Stimulated activated CD8-positive, alpha-beta memory T cell treated with anti-CD3 and anti-CD28 coated beads, Interleukin-7, amount 100 ng/mL, for 24 hours (primary cell): ENCODE measurements around the gene SNCG.

Experiments
- DNase-seq: peaks from one replicate; pipeline ENCODE4 v3.0.0-alpha.2; 2020; ENCODE audit warnings: low read depth

SNCG gene

GRCh38 chr10:86960863-86961434 lies 2.5 kb downstream of the SNCG start:
- DNase-seq = no peak

- no peak for DNase-seq
Measured at GRCh38 chr10:86961481-86962091, 3.2 kb downstream of the SNCG start.

- no peak for DNase-seq
Measured at GRCh38 chr10:86962136-86962980, 4.0 kb downstream of the SNCG start.

- DNase-seq = no peak
Measured at GRCh38 chr10:86962981-86963310, 4.5 kb downstream of the SNCG start.

GRCh38 chr10:86963341-86963919 lies 5.0 kb downstream of the SNCG start:
- DNase-seq = no peak

- DNase-seq = no peak
Measured at GRCh38 chr10:86964061-86964846, 5.9 kb downstream of the SNCG start.

- no peak for DNase-seq
Measured at GRCh38 chr10:86964847-86965190, 6.4 kb downstream of the SNCG start.

GRCh38 chr10:86965986-86966654 lies 7.7 kb downstream of the SNCG start:
- DNase-seq = no peak

GRCh38 chr10:86967481-86967941 lies 9.1 kb downstream of the SNCG start:
- DNase-seq = no peak

DNA sequence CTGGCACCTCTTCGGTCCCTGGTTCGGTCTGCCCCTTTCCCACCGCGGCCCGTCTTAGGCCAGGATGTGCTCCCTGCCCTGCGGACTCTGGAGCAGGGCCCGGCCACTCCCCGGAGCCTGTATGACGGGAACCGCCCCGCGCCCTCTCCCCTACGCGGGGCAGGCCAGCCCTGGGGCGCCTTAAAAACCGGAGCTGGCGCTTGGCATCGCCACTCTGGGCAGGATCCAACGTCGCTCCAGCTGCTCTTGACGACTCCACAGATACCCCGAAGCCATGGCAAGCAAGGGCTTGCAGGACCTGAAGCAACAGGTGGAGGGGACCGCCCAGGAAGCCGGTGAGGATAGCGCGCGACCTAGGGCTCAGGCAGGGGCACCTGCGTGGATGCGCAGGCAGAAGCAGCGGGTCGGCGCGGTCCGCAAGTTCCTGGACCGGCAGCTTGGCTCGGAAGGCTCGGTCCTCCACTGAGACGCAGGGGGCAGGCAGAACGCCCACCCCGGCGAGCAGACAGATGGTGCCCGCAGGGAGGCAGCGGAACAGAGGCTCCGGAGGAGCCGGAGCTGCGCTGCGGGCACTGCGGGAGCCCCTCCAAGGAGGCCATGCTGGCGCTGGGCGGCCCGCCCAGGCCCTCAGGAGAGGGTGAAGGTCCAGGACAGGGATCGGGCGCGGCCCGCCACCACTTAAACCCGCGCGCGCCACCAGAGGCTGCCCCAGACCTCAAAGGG lies 10.0 kb downstream of the SNCG start, which contains the start of gene ADIRF:
ADIRF (plus strand) TSS at position 212 of the 723 bp plus-strand sequence; CDS start at position 275, 63 bp downstream.
- no peak for DNase-seq

DNA sequence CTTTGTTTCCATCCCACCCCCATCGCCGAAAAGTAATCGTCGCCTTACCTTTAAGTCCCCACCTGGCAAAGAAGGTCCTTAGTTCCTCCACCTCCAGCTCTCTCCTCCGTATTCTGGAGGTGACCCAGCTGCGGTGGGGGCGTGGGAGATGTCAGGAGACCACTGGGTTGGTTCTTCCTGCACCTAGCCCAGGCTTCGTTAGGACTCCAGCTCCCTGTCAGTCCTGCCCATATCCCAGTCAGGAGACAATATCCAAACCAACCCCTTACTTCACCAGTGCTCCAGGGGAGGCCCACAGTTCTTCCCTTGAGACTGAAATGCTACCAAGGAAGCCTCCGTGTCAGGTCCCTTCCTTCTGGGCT lies 10.6 kb downstream of the SNCG start:
- no peak for DNase-seq

- no peak for DNase-seq
Measured at GRCh38 chr10:86969421-86970041, 11.1 kb downstream of the SNCG start.

DNA sequence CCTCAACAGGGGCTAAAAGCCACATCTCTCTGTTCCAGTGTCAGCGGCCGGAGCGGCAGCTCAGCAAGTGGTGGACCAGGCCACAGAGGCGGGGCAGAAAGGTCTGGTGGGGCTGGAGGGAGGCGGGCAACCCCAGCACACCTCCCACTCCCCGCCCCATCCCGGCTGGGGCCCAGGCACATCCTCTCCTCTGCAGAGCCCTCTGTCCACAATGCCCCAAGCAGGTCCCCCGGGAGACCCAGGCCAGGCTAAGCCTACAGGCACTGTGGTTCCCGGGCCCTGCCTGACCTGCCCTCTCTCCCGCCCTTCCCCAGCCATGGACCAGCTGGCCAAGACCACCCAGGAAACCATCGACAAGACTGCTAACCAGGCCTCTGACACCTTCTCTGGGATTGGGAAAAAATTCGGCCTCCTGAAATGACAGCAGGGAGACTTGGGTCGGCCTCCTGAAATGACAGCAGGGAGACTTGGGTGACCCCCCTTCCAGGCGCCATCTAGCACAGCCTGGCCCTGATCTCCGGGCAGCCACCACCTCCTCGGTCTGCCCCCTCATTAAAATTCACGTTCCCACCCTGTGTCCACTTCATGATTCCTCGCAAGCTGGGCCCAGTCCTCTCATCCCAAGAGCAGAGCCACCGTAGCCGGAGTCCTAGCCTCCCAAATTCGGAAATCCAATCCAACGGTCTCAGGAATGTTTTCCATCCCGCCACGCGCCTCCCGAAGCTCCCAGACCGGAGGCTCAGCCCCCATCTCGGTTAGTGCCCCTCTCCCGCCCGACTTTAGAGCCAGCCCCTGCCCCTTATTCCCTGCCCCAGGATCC lies 12.0 kb downstream of the SNCG start:
- DNase-seq = no peak

DNA sequence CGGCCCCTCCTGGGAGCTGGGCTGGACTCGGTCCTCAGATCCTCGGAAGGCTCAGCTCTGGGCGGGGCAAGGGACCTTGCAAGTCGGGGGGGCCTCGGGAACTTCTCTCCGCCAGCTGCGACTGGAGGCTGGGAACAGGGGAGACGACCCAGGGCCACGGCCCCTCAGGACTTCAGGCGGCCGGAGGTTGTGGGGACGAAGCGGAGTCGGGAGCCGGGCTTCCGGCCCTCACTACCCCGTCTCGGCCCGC lies 12.5 kb downstream of the SNCG start:
- no peak for DNase-seq

- peak; percentile 72 for DNase-seq
Measured at GRCh38 chr10:86971232-86971991, 13.0 kb downstream of the SNCG start.

DNA sequence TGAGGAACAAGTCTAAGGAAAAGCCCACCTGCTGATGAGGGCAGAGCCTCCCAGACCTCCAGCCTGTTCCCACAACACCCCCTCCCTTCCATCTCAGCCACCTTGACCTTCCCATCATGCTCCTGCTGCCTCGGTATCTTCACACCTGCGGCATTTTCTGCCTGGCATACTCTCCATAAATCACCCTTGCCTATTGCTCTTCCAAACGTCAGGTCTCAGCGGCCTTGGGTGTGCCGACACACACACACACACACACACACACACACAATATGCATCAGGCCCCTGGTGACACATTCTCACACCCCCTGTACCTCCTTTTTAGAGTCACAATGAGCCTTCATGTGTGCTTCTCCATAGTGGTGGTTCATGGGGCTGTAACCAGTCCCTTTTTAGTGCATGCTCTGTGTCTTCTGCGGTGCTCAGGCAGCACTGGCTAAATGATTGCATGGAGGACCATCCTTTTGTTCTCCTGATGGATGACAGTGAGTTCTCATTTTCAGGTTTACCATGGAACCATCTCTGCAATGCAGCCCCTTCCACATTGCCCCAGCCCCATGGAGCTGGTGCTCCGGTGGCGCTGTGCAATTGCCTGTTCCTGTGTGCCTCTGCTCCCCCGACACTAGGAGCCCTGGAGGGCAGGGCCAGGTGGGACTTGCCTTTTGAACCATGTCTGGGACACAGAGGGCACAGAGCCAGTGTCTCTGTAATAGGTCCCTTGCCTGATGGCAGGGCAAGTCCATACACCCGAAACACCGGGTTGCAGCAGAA lies 14.4 kb downstream of the SNCG start:
- no peak for DNase-seq

DNA sequence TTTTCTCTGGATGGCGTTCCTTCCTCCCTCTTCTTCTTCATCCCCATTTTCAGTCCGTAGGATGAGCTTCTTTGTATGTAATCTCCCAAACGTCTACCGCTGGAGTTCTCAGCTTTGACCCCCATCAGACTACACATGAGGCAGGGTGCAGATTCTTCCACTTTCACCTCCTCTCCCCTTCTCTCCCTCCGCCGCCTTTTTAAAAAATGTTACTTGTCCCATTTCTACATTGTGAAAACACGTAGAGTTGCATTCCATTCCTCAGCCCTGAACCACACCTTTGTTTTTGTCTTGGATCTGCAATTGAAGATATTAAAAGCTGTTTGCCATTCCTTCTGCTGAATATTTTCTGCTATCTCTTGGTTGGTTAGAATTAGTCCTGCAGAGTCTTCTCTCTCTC lies 16.1 kb downstream of the SNCG start:
- DNase-seq = no peak

GRCh38 chr10:86976362-86977056 lies 18.1 kb downstream of the SNCG start:
- DNase-seq = no peak
